SK-N-SH (cell line): ENCODE data around the gene DPF3. TPM values are rescaled to one million over a fixed set of nuclear protein-coding genes. Genes with fewer than 3 reads are reported as not detected.

Experiments used
- CTCF ChIA-PET: fragments of 300-600, 350-600 bp; formaldehyde crosslinking; extraction: SDS; loops from one replicate; lab custom pipeline; 2021; lab: Yijun Ruan, JAX
- POLR2A ChIA-PET: fragments of 350-600 bp; sonication (Branson Sonifier 250); formaldehyde crosslinking; extraction: SDS; loops from one replicate; lab custom pipeline; 2020; ENCODE audit warnings: antibody characterized with exemption, inconsistent platforms; lab: Yijun Ruan, JAX
- DNase-seq: peaks from one replicate; pipeline ENCODE4 v3.0.0; 2012
- H2AFZ ChIP-seq: fragments of 200-600 bp; sonication (generic); 2 replicates; pipeline ENCODE4 v1.8.1; 2016; ENCODE audit warnings: antibody characterized with exemption, mild to moderate bottlenecking, low read depth
- H3F3A ChIP-seq: fragments of 200-600 bp; sonication (generic); replicated peaks from 2 replicates; pipeline ENCODE3; 2016; ENCODE audit warnings: antibody characterized with exemption, mild to moderate bottlenecking; ENCODE audit not compliant: insufficient read depth
- H3K27ac ChIP-seq, 2 experiments: fragments of 200-500 bp in 1 of 2; fragments of 200-600 bp in 1 of 2; sonication (Bioruptor generic) in 1 of 2; sonication (generic), shearing (Covaris generic) in 1 of 2; 2 replicates each; pipeline versions ENCODE4 v1.5.1 to v1.6.1; 2014 to 2016; ENCODE audit warnings: low read depth in 2 of 2, inconsistent platforms in 1 of 2, low read length in 1 of 2, mild to moderate bottlenecking in 1 of 2, mixed read lengths in 1 of 2
- H3K27me3 ChIP-seq: fragments of 200-600 bp; sonication (generic), shearing (Covaris generic); 2 replicates; pipeline ENCODE4 v1.6.1; 2016; ENCODE audit warnings: mixed run types; ENCODE audit not compliant: insufficient read depth
- H3K36me3 ChIP-seq, 2 experiments: fragments of 200-500 bp in 1 of 2; fragments of 200-600 bp in 1 of 2; sonication (Bioruptor generic) in 1 of 2; sonication (generic) in 1 of 2; replicated peaks in 1 of 2; 2 replicates each; pipeline versions ENCODE3 to v1.5.1; 2014 to 2016; ENCODE audit warnings: low read length in 1 of 2, mild to moderate bottlenecking in 1 of 2; ENCODE audit not compliant: insufficient read depth in 2 of 2, control insufficient read depth in 1 of 2
- H3K4me1 ChIP-seq, 2 experiments: fragments of 200-500 bp in 1 of 2; fragments of 200-600 bp in 1 of 2; sonication (Bioruptor generic) in 1 of 2; sonication (generic), shearing (Covaris generic) in 1 of 2; 2 replicates each; pipeline versions ENCODE4 v1.5.1 to v1.6.1; 2014 to 2016; ENCODE audit warnings: low read depth in 1 of 2, low read length in 1 of 2, mixed run types in 1 of 2; ENCODE audit not compliant: insufficient read depth in 2 of 2, control insufficient read depth in 1 of 2
- H3K4me2 ChIP-seq: fragments of 200-600 bp; sonication (generic), shearing (Covaris generic); 2 replicates; pipeline ENCODE4 v1.6.1; 2017; ENCODE audit warnings: mixed run types
- H3K4me3 ChIP-seq, 2 experiments: fragments of 200-500 bp in 1 of 2; fragments of 200-600 bp in 1 of 2; sonication (Bioruptor generic) in 1 of 2; sonication (generic), shearing (Covaris generic) in 1 of 2; 2 replicates each; pipeline versions ENCODE4 v1.5.1 to v1.8.1; 2014 to 2016; ENCODE audit warnings: low read depth in 2 of 2, inconsistent platforms in 1 of 2, low read length in 1 of 2, mild to moderate bottlenecking in 1 of 2, mixed read lengths in 1 of 2, moderate library complexity in 1 of 2
- H3K79me2 ChIP-seq: fragments of 200-600 bp; sonication (generic); 2 replicates; pipeline ENCODE4 v1.8.1; 2017; ENCODE audit warnings: mild to moderate bottlenecking; ENCODE audit not compliant: insufficient read depth
- H3K9ac ChIP-seq: fragments of 200-600 bp; sonication (generic); 2 replicates; pipeline ENCODE4 v1.6.1; 2017; ENCODE audit warnings: mixed run types
- H3K9me2 ChIP-seq: fragments of 200-600 bp; sonication (generic); 2 replicates; pipeline ENCODE4 v1.6.1; 2017; ENCODE audit warnings: mixed run types
- H3K9me3 ChIP-seq: fragments of 200-600 bp; sonication (generic); 2 replicates; pipeline ENCODE4 v1.6.1; 2017; ENCODE audit warnings: mixed run types, mild to moderate bottlenecking, moderate library complexity
- H4K20me1 ChIP-seq: fragments of 200-600 bp; sonication (generic); 2 replicates; pipeline ENCODE4 v1.6.1; 2017; ENCODE audit warnings: mild to moderate bottlenecking, mixed run types; ENCODE audit not compliant: insufficient read depth
- EZH2phosphoT487 ChIP-seq: fragments of 200-600 bp; sonication (generic); IDR thresholded peaks from 2 replicates; pipeline ENCODE4 v1.6.1; 2017; ENCODE audit warnings: low read depth, mixed run types, mild to moderate bottlenecking, antibody characterized with exemption, moderate library complexity, borderline replicate concordance
- FOSL2 ChIP-seq: IDR thresholded peaks from 2 replicates; pipeline ENCODE4 v1.4.0; 2012; ENCODE audit warnings: low read depth, mild to moderate bottlenecking, moderate library complexity, borderline replicate concordance
- FOXJ3 ChIP-seq: sonication (generic); formaldehyde crosslinking; IDR thresholded peaks from 2 replicates; pipeline ENCODE4 v1.5.1; 2020; ENCODE audit warnings: mild to moderate bottlenecking, missing genetic modification reagents
- FOXM1 ChIP-seq: IDR thresholded peaks from 2 replicates; pipeline ENCODE4 v1.4.0; 2012; ENCODE audit warnings: low read depth, mild to moderate bottlenecking
- JUND ChIP-seq: IDR thresholded peaks from 2 replicates; pipeline ENCODE4 v1.4.0; 2012
- MXI1 ChIP-seq: IDR thresholded peaks from 2 replicates; pipeline ENCODE4 v1.6.1; 2012; ENCODE audit warnings: mild to moderate bottlenecking, low read depth, low read length, improper control_type of control experiment
- NFIC ChIP-seq: IDR thresholded peaks from 2 replicates; pipeline ENCODE4 v1.4.0; 2012; ENCODE audit warnings: borderline replicate concordance
- NRF1 ChIP-seq: IDR thresholded peaks from 2 replicates; pipeline ENCODE4 v1.6.1; 2012; ENCODE audit warnings: low read depth, mild to moderate bottlenecking, low read length
- POLR2AphosphoS5 ChIP-seq: IDR thresholded peaks from 2 replicates; pipeline ENCODE4 v1.6.1; 2012; ENCODE audit warnings: low read depth, low read length
- RAD21 ChIP-seq: IDR thresholded peaks from 2 replicates; pipeline ENCODE4 v1.6.1; 2012; ENCODE audit warnings: mild to moderate bottlenecking, low read length
- RCOR1 ChIP-seq: fragments of 150-350 bp; IDR thresholded peaks from 2 replicates; pipeline ENCODE4 v1.6.1; 2017; ENCODE audit warnings: antibody characterized with exemption, low read length
- RXRA ChIP-seq: IDR thresholded peaks from 2 replicates; pipeline ENCODE4 v1.4.0; 2012; ENCODE audit warnings: low read depth, mild to moderate bottlenecking, borderline replicate concordance
- TAF1 ChIP-seq: IDR thresholded peaks from 2 replicates; pipeline ENCODE4 v1.6.1; 2012; ENCODE audit warnings: low read depth, mild to moderate bottlenecking, low read length, moderate library complexity, borderline replicate concordance
- YY1 ChIP-seq: IDR thresholded peaks from 2 replicates; pipeline ENCODE4 v1.4.0; 2012; ENCODE audit warnings: low read depth, mild to moderate bottlenecking
- WGBS: methylation state at CpG from one replicate; pipeline ENCODE4 v1.1.6; 2017; ENCODE audit warnings: low lambda C conversion rate; 5-methylcytosine and 5-hydroxymethylcytosine counted together
- polyA plus RNA-seq, 3 experiments: library from polyadenylated mRNA; depleted of rRNA; stranded (reverse); fragments of >200 nt; gene quantifications; 2 replicates each; pipeline ENCODE4 v1.2.3, GENCODE V29; 2012
- TF ChIP-seq, protein P1 (sequence below): IDR thresholded peaks from 2 replicates; pipeline ENCODE4 v1.4.0; 2012; ENCODE audit warnings: low read depth, borderline replicate concordance
- TF ChIP-seq, protein P2 (sequence below): IDR thresholded peaks from 2 replicates; pipeline ENCODE4 v1.6.1; 2012; ENCODE audit warnings: mild to moderate bottlenecking, low read depth, low read length, moderate library complexity
- TF ChIP-seq, protein P3 (sequence below): IDR thresholded peaks from 2 replicates; pipeline ENCODE4; 2012
- TF ChIP-seq, protein P4 (sequence below): fragments of 150-350 bp; IDR thresholded peaks from 2 replicates; pipeline ENCODE4 v1.6.1; 2017; ENCODE audit warnings: antibody characterized with exemption, low read length, low read depth, borderline replicate concordance
- TF ChIP-seq, protein P5 (sequence below): IDR thresholded peaks from 2 replicates; pipeline ENCODE4 v1.4.0; 2012; ENCODE audit warnings: low read depth, borderline replicate concordance

The DPF3 gene
- polyA plus RNA-seq, 1 of the 3 experiments (the other 2 are of a cell fraction), result 2.8 TPM

DNA sequence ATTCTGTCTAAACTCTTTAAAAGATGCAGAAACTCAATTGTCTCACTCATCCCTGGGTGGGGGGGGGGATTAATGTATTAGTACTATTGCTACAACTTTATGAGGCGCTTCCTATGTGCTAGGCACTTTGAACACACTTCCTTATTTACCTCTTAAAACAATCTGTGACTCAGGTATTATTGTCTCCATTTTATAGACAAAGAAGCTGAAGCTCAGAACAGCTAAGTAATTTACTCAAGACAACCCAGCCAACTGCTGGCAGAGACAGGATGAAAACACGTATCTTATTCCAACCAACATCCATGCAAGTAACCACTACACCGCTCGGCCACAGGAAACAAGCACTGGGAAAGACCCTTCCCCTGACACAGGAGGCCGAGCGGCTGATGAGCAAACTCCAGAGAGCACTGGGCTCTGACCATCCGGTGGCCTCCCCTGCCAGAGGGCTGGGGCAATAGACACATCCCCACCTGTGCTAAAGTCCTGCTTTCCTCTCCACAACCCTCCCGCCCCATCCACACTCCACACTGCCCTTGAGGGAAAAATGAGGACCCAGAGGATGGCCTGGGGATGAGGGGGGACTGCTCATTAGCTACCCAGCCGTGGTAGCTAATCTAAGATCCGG, 244.2 kb downstream of the DPF3 start:
- Histone ChIP-seq H3K27ac (no peak overlapping the region; a peak in 1 of 4 replicates), H3K9me2 (no peaks in the 10 kb centered on the region), H3K36me3 (no peaks in the 10 kb centered on the region), H3K4me1 (peaks cover 22 to 25% of the 10 kb centered on the region in 2 experiments), H2AFZ (no peak overlapping the region), H4K20me1 (no peaks in the 10 kb centered on the region), H3F3A (no peaks in the 10 kb centered on the region), H3K79me2 (no peaks in the 10 kb centered on the region), H3K9me3 (no peaks in the 10 kb centered on the region), H3K27me3 (no peaks in the 10 kb centered on the region), H3K9ac (no peak overlapping the region), H3K4me3 (no peak overlapping the region), H3K4me2 (no peak overlapping the region)
- no peak for TF ChIP-seq NRF1
- no peak for TF ChIP-seq RXRA
- TF ChIP-seq RCOR1, result no peak
- TF ChIP-seq MXI1, result no peak
- TF ChIP-seq, protein P1, sequence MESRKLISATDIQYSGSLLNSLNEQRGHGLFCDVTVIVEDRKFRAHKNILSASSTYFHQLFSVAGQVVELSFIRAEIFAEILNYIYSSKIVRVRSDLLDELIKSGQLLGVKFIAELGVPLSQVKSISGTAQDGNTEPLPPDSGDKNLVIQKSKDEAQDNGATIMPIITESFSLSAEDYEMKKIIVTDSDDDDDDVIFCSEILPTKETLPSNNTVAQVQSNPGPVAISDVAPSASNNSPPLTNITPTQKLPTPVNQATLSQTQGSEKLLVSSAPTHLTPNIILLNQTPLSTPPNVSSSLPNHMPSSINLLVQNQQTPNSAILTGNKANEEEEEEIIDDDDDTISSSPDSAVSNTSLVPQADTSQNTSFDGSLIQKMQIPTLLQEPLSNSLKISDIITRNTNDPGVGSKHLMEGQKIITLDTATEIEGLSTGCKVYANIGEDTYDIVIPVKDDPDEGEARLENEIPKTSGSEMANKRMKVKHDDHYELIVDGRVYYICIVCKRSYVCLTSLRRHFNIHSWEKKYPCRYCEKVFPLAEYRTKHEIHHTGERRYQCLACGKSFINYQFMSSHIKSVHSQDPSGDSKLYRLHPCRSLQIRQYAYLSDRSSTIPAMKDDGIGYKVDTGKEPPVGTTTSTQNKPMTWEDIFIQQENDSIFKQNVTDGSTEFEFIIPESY, result no peak
- no peak for TF ChIP-seq YY1
- TF ChIP-seq RAD21, result no peak
- TF ChIP-seq EZH2phosphoT487, result no peak
- TF ChIP-seq FOXM1, result no peak
- TF ChIP-seq, protein P2, sequence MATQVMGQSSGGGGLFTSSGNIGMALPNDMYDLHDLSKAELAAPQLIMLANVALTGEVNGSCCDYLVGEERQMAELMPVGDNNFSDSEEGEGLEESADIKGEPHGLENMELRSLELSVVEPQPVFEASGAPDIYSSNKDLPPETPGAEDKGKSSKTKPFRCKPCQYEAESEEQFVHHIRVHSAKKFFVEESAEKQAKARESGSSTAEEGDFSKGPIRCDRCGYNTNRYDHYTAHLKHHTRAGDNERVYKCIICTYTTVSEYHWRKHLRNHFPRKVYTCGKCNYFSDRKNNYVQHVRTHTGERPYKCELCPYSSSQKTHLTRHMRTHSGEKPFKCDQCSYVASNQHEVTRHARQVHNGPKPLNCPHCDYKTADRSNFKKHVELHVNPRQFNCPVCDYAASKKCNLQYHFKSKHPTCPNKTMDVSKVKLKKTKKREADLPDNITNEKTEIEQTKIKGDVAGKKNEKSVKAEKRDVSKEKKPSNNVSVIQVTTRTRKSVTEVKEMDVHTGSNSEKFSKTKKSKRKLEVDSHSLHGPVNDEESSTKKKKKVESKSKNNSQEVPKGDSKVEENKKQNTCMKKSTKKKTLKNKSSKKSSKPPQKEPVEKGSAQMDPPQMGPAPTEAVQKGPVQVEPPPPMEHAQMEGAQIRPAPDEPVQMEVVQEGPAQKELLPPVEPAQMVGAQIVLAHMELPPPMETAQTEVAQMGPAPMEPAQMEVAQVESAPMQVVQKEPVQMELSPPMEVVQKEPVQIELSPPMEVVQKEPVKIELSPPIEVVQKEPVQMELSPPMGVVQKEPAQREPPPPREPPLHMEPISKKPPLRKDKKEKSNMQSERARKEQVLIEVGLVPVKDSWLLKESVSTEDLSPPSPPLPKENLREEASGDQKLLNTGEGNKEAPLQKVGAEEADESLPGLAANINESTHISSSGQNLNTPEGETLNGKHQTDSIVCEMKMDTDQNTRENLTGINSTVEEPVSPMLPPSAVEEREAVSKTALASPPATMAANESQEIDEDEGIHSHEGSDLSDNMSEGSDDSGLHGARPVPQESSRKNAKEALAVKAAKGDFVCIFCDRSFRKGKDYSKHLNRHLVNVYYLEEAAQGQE, result no peak
- TF ChIP-seq NFIC, result no peak
- TF ChIP-seq TAF1, result no peak
- no peak for TF ChIP-seq JUND
- no peak for TF ChIP-seq FOSL2
- TF ChIP-seq POLR2AphosphoS5, result no peak
- TF ChIP-seq, protein P3, sequence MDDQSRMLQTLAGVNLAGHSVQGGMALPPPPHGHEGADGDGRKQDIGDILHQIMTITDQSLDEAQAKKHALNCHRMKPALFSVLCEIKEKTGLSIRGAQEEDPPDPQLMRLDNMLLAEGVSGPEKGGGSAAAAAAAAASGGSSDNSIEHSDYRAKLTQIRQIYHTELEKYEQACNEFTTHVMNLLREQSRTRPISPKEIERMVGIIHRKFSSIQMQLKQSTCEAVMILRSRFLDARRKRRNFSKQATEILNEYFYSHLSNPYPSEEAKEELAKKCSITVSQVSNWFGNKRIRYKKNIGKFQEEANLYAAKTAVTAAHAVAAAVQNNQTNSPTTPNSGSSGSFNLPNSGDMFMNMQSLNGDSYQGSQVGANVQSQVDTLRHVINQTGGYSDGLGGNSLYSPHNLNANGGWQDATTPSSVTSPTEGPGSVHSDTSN, result no peak
- TF ChIP-seq, protein P4, sequence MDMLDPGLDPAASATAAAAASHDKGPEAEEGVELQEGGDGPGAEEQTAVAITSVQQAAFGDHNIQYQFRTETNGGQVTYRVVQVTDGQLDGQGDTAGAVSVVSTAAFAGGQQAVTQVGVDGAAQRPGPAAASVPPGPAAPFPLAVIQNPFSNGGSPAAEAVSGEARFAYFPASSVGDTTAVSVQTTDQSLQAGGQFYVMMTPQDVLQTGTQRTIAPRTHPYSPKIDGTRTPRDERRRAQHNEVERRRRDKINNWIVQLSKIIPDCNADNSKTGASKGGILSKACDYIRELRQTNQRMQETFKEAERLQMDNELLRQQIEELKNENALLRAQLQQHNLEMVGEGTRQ, result no peak
- no peak for TF ChIP-seq FOXJ3
- TF ChIP-seq, protein P5, sequence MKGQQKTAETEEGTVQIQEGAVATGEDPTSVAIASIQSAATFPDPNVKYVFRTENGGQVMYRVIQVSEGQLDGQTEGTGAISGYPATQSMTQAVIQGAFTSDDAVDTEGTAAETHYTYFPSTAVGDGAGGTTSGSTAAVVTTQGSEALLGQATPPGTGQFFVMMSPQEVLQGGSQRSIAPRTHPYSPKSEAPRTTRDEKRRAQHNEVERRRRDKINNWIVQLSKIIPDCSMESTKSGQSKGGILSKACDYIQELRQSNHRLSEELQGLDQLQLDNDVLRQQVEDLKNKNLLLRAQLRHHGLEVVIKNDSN, result no peak
- DNase-seq, result no peak
- 86% methylated on average over 9 of the region's 10 CpGs for WGBS
- CTCF ChIA-PET, result interaction anchor here (1.2 to 1.3 kb wide), 2 partner anchors 240 to 254 kb away, joined by 3 read pairs; no protein-coding TSS in a partner anchor
- POLR2A ChIA-PET, result no interaction called here
